Spleen (tissue), 7 donors: ENCODE results near the gene RNF126.

ENCODE experiments used
- POLR2A ChIP-seq, 3 donors: fragments of 450-650 bp; IDR thresholded peaks; one replicate each; pipeline ENCODE4 v1.5.1; 2017; ENCODE audit warnings: antibody characterized with exemption in 3 of 3, mild to moderate bottlenecking in 1 of 3
- TF ChIP-seq, protein P1 (sequence below), 11 experiments: fragments of 200-600 bp in 7 of 11; fragments of 450-650 bp in 4 of 11; sonication (generic) in 4 of 11; IDR thresholded peaks in 8 of 11; conservative IDR thresholded peaks in 3 of 11; 1 replicate in 7 of 11; 2 replicates in 4 of 11; pipeline versions ENCODE4 v1.4.0 to v1.8.0; 2016 to 2021; ENCODE audit warnings: antibody characterized with exemption in 11 of 11, inconsistent platforms in 4 of 11, mild to moderate bottlenecking in 1 of 11
- donor health status: DM: no; HTN: no; CAD: no; lungs with moderate emphysema.
- donor health status: DM: no; HTN: no; CAD: no.
- donor health status: DM: no; HTN: no; CAD: no.

DNA sequence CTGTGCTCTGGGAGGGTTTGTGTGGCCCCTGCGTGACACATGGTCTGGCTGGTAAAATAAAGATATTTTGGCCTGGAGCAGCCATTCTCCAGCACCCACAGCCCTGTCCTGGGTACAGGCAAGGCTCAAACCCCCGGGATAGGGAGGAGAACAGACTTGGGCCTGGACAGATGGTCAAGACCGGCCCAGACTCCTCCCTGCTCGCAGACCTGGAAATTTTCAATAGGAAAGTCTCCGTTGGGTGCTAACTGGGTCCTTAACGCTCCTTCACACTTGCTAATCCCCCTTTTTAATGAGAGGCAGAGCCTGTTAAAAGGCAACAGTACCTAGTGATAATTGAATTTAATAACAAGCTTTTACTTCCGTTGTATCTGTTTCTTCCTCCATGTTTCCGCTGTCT is 48.2 kb upstream of the RNF126 start:
- no peak for TF ChIP-seq POLR2A (IDR thresholded peaks at IDR 0.05)
- TF ChIP-seq, protein P1, sequence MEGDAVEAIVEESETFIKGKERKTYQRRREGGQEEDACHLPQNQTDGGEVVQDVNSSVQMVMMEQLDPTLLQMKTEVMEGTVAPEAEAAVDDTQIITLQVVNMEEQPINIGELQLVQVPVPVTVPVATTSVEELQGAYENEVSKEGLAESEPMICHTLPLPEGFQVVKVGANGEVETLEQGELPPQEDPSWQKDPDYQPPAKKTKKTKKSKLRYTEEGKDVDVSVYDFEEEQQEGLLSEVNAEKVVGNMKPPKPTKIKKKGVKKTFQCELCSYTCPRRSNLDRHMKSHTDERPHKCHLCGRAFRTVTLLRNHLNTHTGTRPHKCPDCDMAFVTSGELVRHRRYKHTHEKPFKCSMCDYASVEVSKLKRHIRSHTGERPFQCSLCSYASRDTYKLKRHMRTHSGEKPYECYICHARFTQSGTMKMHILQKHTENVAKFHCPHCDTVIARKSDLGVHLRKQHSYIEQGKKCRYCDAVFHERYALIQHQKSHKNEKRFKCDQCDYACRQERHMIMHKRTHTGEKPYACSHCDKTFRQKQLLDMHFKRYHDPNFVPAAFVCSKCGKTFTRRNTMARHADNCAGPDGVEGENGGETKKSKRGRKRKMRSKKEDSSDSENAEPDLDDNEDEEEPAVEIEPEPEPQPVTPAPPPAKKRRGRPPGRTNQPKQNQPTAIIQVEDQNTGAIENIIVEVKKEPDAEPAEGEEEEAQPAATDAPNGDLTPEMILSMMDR (IDR thresholded peaks at IDR 0.05 in 8 of 11, conservative IDR thresholded peaks at IDR 0.05 in 3 of 11) = no peak
